ENCODE results near the gene RPL41. TPM values are rescaled to one million over a fixed set of nuclear protein-coding genes. Genes with fewer than 3 reads are reported as not detected.

RPL41 gene
- 3,106 and 3,551 TPM in 2 replicates for total RNA-seq (2014; rRNA removed)
- Bru-seq, nascent RNA, result percentile 100 among the genes with signal in this experiment
- BruChase-seq, experiment 1, labeled RNA remaining after a 6-hour chase, result percentile 100 among the genes with signal in this experiment
- percentile 100 among the genes with signal in this experiment for BruChase-seq, experiment 2, labeled RNA remaining after a 2-hour chase
- long read RNA-seq, transcript RPL41-202 (4 exons, 469 nt), result major isoform, 2,126 of 2,600 reads
- long read RNA-seq, transcript RPL41-204 (3 exons, 699 nt), result minor isoform, 106 of 2,600 reads
- long read RNA-seq, transcript RPL41-206 (2 exons, 595 nt), result minor isoform, 12 of 2,600 reads
- long read RNA-seq, transcript RPL41-201 (4 exons, 551 nt), result minor isoform, 9 of 2,600 reads
- long read RNA-seq, partial matches to known transcripts, result 2 of 2,600 reads
- long read RNA-seq, other reads (novel, unspliced or antisense), result 341 of 2,600 reads

GRCh38 chr12:56116267-56117081, at the start of gene RPL41:
Gene RPL41, plus strand, starts transcription at chr12:56116633.
- Histone ChIP-seq H3K36me3 (ENCODE audit: low read depth, low read length) (peaks cover 25% of the 10 kb centered on the region), H3K4me2 (ENCODE audit: low read length) (peak within 1 kb of the TSS; percentile 89), H3K9me2 (replicated peaks; ENCODE audit: low read length) (no peaks in the 10 kb centered on the region), H3K4me1 (ENCODE audit: insufficient read depth, low read length) (peaks cover 27% of the 10 kb centered on the region), H3K79me2 (ENCODE audit: low read length) (peaks cover 33% of the 10 kb centered on the region), H3K27ac (ENCODE audit: low read length) (peak within 1 kb of the TSS; percentile 90), H3F3A (ENCODE audit: low read length, unreplicated experiment) (peaks cover 8% of the 10 kb centered on the region), H3K9me3 (ENCODE audit: low read length) (no peaks in the 10 kb centered on the region), H3K9ac (ENCODE audit: low read length) (peak within 1 kb of the TSS; percentile 99), H3K4me3 (ENCODE audit: low read length) (peak within 1 kb of the TSS; percentile 96), H3K27me3 (ENCODE audit: low read length) (no peaks in the 10 kb centered on the region), H4K20me1 (ENCODE audit: low read length) (no peaks in the 10 kb centered on the region), H2AFZ (ENCODE audit: low read length) (peak within 1 kb of the TSS; percentile 88)
- ATAC-seq (peak; percentile 31), DNase-seq (peak; percentile 97)
- intact Hi-C loops (cut with micrococcal nuclease), result loop anchor here (5.0 kb wide), 3 partner anchors 39 to 69 kb away; partner anchors contain the start of gene MYL6
- TF ChIP-seq EZH2phosphoT487 (IDR thresholded peaks at IDR 0.05; ENCODE audit: borderline replicate concordance, low read length), result no peak
- TF ChIP-seq CTCF (conservative IDR thresholded peaks at IDR 0.05; ENCODE audit: low read depth, low read length), result no peak
- no peak for TF ChIP-seq EZH2 (IDR thresholded peaks at IDR 0.05; ENCODE audit: low read length, unreplicated experiment)
- TSS peak; percentile 89 for BruUV-seq (replicated peaks)
- CTCF ChIA-PET, result interaction anchor here (0.6 kb wide), 1 partner anchor 469 kb away, joined by 4 read pairs; no protein-coding TSS in a partner anchor
- POLR2A ChIA-PET (ENCODE audit: unreplicated experiment), result interaction anchor here (0.8 kb wide), 1 partner anchor 37 kb away, joined by 4 read pairs; no protein-coding TSS in a partner anchor

DNA sequence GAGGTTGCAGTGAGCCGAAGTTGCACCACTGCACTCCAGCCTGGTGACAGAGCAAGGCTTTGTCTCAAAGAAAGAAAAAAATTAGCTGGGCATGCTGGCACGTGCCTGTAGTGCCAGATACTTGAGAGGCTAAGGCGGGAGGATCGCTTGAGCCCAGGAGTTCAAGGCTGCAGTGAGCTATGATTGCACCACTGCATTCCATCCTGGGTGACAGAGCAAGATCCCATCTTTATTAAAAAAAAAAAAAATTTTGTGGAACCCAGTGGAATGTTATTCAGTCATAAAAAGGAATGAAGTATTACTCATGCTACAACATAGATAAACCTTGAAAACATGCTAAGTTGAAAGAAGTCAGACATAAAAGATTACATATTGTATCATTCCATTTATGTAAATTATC, 44.8 kb upstream of the RPL41 start:
- intact Hi-C loops (cut with micrococcal nuclease), result no loop called here
- Histone ChIP-seq H3K36me3 (ENCODE audit: low read depth, low read length) (no peaks in the 10 kb centered on the region), H3F3A (ENCODE audit: low read length, unreplicated experiment) (no peaks in the 10 kb centered on the region), H3K4me3 (ENCODE audit: low read length) (no peak overlapping the region), H4K20me1 (ENCODE audit: low read length) (no peaks in the 10 kb centered on the region), H3K4me2 (ENCODE audit: low read length) (no peak overlapping the region), H3K27me3 (ENCODE audit: low read length) (no peaks in the 10 kb centered on the region), H3K9me3 (ENCODE audit: low read length) (no peaks in the 10 kb centered on the region), H3K4me1 (ENCODE audit: insufficient read depth, low read length) (no peaks in the 10 kb centered on the region), H2AFZ (ENCODE audit: low read length) (no peak overlapping the region), H3K27ac (ENCODE audit: low read length) (no peak overlapping the region), H3K9me2 (replicated peaks; ENCODE audit: low read length) (no peaks in the 10 kb centered on the region), H3K9ac (ENCODE audit: low read length) (no peak overlapping the region), H3K79me2 (ENCODE audit: low read length) (no peaks in the 10 kb centered on the region)
- POLR2A ChIA-PET (ENCODE audit: unreplicated experiment), result no interaction called here
- BruUV-seq (replicated peaks), result no TSS peak
- DNase-seq, result no peak
- TF ChIP-seq EZH2phosphoT487 (IDR thresholded peaks at IDR 0.05; ENCODE audit: borderline replicate concordance, low read length) (no peak), CTCF (conservative IDR thresholded peaks at IDR 0.05; ENCODE audit: low read depth, low read length) (no peak), EZH2 (IDR thresholded peaks at IDR 0.05; ENCODE audit: low read length, unreplicated experiment) (no peak)
- CTCF ChIA-PET, result no interaction called here
- ATAC-seq, result no peak
